Prostate gland (tissue), 2 donors: Measurements from ENCODE around the gene SNAP29. TPM values are rescaled to one million over a fixed set of nuclear protein-coding genes. Genes with fewer than 3 reads are reported as not detected.
"Not testable (repeated sequence)": the region's sequence is repeated elsewhere in the genome, so short reads cannot be mapped to it uniquely, and the experiment has no call there.

Experiments
- DNase-seq: peaks from one replicate; pipeline ENCODE4 v3.0.0-alpha.2; 2019; ENCODE audit warnings: low spot score
- H3K27ac ChIP-seq, 2 donors: fragments of 200-600 bp; sonication (generic); 2 replicates each; pipeline ENCODE4 v1.5.1; 2017 to 2019
- H3K27me3 ChIP-seq: fragments of 200-600 bp; sonication (generic); replicated peaks from 2 replicates; pipeline ENCODE4 v1.5.1; 2019; ENCODE audit not compliant: insufficient read depth
- H3K36me3 ChIP-seq, 2 donors: fragments of 200-600 bp; sonication (generic); 1 replicate in 1 of 2; 2 replicates in 1 of 2; pipeline versions ENCODE4 v1.5.1 to v1.8.1; 2017 to 2019
- H3K4me1 ChIP-seq: fragments of 200-600 bp; sonication (generic); replicated peaks from 2 replicates; pipeline ENCODE4 v1.5.1; 2019
- H3K4me3 ChIP-seq, 2 donors: fragments of 200-600 bp; sonication (generic); 2 replicates each; pipeline ENCODE4 v1.5.1; 2017 to 2019
- H3K9me3 ChIP-seq: fragments of 200-600 bp; sonication (generic); 2 replicates; pipeline ENCODE4 v1.5.1; 2017
- POLR2A ChIP-seq: fragments of 450-650 bp; IDR thresholded peaks from one replicate; pipeline ENCODE4 v1.6.1; 2016; ENCODE audit warnings: antibody characterized with exemption, mild to moderate bottlenecking
- POLR2AphosphoS5 ChIP-seq: sonication (generic); formaldehyde crosslinking; IDR thresholded peaks from one replicate; pipeline ENCODE4 v1.6.1; 2017; ENCODE audit warnings: antibody characterized with exemption
- WGBS: methylation state at CpG from one replicate; pipeline ENCODE4 v1.1.5; 2018; 5-methylcytosine and 5-hydroxymethylcytosine counted together
- intact Hi-C: fragments of 100-400 bp; cut with DNase I; formaldehyde crosslinking; loops from one replicate; pipeline ENCODE4 v1.14.2; 2022
- total RNA-seq, 2 donors: library from RNA; depleted of rRNA; stranded (reverse); fragments of >200 nt; gene quantifications; one replicate each; pipeline ENCODE4 v1.1.0, GENCODE V29; 2016
- TF ChIP-seq, protein P1 (sequence below), 4 experiments: fragments of 200-600 bp in 2 of 4; fragments of 450-650 bp in 2 of 4; sonication (generic) in 2 of 4; IDR thresholded peaks; 1 replicate in 3 of 4; 2 replicates in 1 of 4; pipeline ENCODE4 v1.5.1; 2016 to 2019; ENCODE audit warnings: antibody characterized with exemption in 4 of 4, mild to moderate bottlenecking in 2 of 4, moderate library complexity in 2 of 4

SNAP29 gene
- total RNA-seq, 2 donors from 2014 or later: 19.1 to 24.1 TPM

- Histone ChIP-seq H3K27ac (no peak overlapping the region), H3K36me3 (no peaks in the 10 kb centered on the region), H3K9me3 (no peaks in the 10 kb centered on the region), H3K4me3 (no peak overlapping the region), H3K4me1 (no peaks in the 10 kb centered on the region), H3K27me3 (no peaks in the 10 kb centered on the region)
- intact Hi-C loops: no loop called here
- TF ChIP-seq POLR2AphosphoS5 (no peak), POLR2A (no peak)
- TF ChIP-seq, protein P1, sequence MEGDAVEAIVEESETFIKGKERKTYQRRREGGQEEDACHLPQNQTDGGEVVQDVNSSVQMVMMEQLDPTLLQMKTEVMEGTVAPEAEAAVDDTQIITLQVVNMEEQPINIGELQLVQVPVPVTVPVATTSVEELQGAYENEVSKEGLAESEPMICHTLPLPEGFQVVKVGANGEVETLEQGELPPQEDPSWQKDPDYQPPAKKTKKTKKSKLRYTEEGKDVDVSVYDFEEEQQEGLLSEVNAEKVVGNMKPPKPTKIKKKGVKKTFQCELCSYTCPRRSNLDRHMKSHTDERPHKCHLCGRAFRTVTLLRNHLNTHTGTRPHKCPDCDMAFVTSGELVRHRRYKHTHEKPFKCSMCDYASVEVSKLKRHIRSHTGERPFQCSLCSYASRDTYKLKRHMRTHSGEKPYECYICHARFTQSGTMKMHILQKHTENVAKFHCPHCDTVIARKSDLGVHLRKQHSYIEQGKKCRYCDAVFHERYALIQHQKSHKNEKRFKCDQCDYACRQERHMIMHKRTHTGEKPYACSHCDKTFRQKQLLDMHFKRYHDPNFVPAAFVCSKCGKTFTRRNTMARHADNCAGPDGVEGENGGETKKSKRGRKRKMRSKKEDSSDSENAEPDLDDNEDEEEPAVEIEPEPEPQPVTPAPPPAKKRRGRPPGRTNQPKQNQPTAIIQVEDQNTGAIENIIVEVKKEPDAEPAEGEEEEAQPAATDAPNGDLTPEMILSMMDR (IDR thresholded peaks at IDR 0.05): no peak
- 85% methylated on average over 6 of the region's 6 CpGs for WGBS
- DNase-seq: no peak
Measured at GRCh38 chr22:20825624-20826023, 33.2 kb upstream of the SNAP29 start.

DNA sequence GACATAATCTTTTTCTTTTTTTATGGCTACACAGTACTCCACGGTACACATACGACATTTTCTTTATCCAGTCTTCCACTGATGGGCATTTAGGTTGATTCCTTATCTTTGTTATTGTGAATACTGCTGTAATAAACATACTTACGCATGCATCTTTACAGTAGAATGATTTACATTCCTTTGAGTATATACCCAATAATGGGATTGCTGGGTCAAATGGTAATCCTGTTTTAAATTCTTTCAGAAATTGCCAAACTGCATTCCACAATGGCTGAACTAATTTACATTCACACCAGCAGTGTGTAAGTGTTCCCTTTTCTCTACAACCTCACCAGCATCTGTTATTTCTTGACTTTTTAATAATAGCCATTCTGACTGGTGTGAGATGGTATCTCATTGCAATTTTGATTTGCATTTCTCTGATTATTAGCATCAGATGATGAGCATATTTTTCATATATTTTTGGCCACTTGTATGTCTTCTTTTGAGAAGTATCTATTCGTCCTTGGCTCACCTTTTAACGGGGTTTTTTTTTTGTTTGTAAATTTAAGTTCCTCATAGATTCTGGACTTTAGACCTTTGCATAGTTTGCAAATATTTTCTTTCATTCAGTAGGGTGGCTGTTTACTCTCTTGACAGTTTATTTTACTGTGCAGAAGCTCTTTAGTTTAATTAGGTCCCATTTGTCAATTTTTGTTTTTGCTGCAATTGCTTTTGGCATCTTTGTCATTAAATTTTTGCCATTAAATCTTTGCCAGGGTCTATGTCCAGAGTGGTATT, 32.2 kb upstream of the SNAP29 start:
- DNase-seq, intact Hi-C loops, H3K9me3 ChIP-seq, H3K36me3 ChIP-seq, H3K4me3 ChIP-seq, H3K27ac ChIP-seq, H3K27me3 ChIP-seq, H3K4me1 ChIP-seq: not testable (repeated sequence)
- 80% methylated on average over 5 of the region's 5 CpGs for WGBS

- no peak overlapping the region for H3K4me3 ChIP-seq
- no peak for TF ChIP-seq POLR2AphosphoS5
- TF ChIP-seq, protein P1 (IDR thresholded peaks at IDR 0.05): no peak
- no peak for TF ChIP-seq POLR2A
- DNase-seq: no peak
- no peak overlapping the region for H3K27ac ChIP-seq
- no peaks in the 10 kb centered on the region for H3K9me3 ChIP-seq
- H3K27me3 ChIP-seq: no peaks in the 10 kb centered on the region
- no peaks in the 10 kb centered on the region for H3K4me1 ChIP-seq
- intact Hi-C loops: no loop called here
- 94% methylated on average over 3 of the region's 3 CpGs for WGBS
- H3K36me3 ChIP-seq: no peaks in the 10 kb centered on the region
Measured at GRCh38 chr22:20829491-20830134, 29.2 kb upstream of the SNAP29 start.

DNA sequence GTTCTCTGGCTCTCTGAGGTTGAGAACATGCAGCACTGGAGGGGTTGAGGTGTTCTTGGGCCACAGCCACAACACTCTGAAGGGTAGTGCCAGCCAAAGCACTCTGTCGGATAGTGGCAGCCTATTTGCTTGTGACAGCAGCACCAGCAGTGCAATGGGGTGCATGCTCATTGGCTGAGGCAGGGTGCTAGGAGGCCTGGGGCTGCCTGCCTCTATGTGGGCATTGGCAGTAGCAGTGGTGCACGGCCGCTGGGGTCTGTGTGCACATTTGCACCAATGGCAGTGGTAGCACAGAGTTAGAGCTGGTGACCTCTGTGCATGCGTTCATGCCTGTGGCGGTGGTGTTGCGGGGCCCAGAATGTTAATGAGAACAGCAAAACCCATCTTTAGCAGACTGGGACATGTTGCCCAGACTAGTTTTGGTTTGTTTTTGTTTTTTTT, 25.6 kb upstream of the SNAP29 start:
- Histone ChIP-seq H3K27me3 (no peaks in the 10 kb centered on the region), H3K4me1 (no peaks in the 10 kb centered on the region), H3K36me3 (no peaks in the 10 kb centered on the region), H3K9me3 (no peaks in the 10 kb centered on the region), H3K4me3 (no peak overlapping the region), H3K27ac (no peak overlapping the region)
- 95% methylated on average over 6 of the region's 6 CpGs for WGBS
- TF ChIP-seq POLR2AphosphoS5 (no peak), POLR2A (no peak)
- TF ChIP-seq, protein P1 (IDR thresholded peaks at IDR 0.05): no peak
- intact Hi-C loops: no loop called here
- DNase-seq: no peak

DNA sequence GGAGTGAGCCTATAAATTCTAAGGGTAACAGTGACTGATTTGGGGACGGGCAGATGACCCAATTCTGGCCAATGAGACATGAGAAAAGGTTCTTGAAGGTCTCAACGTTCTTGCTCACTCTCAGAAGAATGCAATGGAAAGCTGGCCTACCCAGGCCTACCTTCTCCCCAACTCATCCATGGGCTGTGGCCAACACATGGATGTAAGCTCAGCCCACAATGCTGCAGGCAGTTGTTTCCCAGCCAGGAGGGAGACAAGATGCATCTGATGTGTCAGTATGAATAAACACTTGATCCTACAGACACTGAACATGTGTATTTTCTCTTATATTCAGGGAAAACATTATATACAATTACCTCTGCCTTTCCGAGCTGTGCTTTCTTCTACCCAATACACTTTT, 24.6 kb upstream of the SNAP29 start:
- TF ChIP-seq POLR2A: no peak
- no peak for TF ChIP-seq POLR2AphosphoS5
- TF ChIP-seq, protein P1 (IDR thresholded peaks at IDR 0.05): no peak
- 83% methylated on average over 3 of the region's 3 CpGs for WGBS
- no peaks in the 10 kb centered on the region for H3K9me3 ChIP-seq
- no peak overlapping the region for H3K4me3 ChIP-seq
- DNase-seq: no peak
- no peaks in the 10 kb centered on the region for H3K36me3 ChIP-seq
- H3K27me3 ChIP-seq: no peaks in the 10 kb centered on the region
- no peak overlapping the region for H3K27ac ChIP-seq
- intact Hi-C loops: no loop called here
- no peaks in the 10 kb centered on the region for H3K4me1 ChIP-seq
